GM19043 (cell line): ENCODE results near the gene DYNLT5.
"Not testable (repeated sequence)": the region's sequence is repeated elsewhere in the genome, so short reads cannot be mapped to it uniquely, and the experiment has no call there.

Experiments
- ATAC-seq: cut with Tn5 transposase; IDR thresholded peaks from one replicate; pipeline ENCODE4 v1.9.1; 2021; ENCODE audit warnings: low read depth; ENCODE audit not compliant: unreplicated experiment

DYNLT5 gene

GRCh38 chr1:66785800-66786199 is 33.5 kb downstream of the DYNLT5 start:
- ATAC-seq, result not testable (repeated sequence)

- no peak for ATAC-seq
Measured at GRCh38 chr1:66787641-66788040, 35.4 kb downstream of the DYNLT5 start.

- ATAC-seq, result no peak
Measured at GRCh38 chr1:66788231-66788939, 36.1 kb downstream of the DYNLT5 start.

- ATAC-seq, result no peak
Measured at GRCh38 chr1:66791621-66792610, 39.7 kb downstream of the DYNLT5 start.

- ATAC-seq, result not testable (repeated sequence)
Measured at GRCh38 chr1:66795839-66796238, 43.6 kb downstream of the DYNLT5 start.

GRCh38 chr1:66809245-66809644 is 57.0 kb downstream of the DYNLT5 start:
- ATAC-seq, result no peak

GRCh38 chr1:66809736-66810326 is 57.6 kb downstream of the DYNLT5 start:
- ATAC-seq, result no peak

GRCh38 chr1:66824771-66825170 is 72.5 kb downstream of the DYNLT5 start:
- ATAC-seq, result no peak
